CD14-positive monocyte (primary cell): ENCODE data around the gene ZNF816. TPM values are rescaled to one million over a fixed set of nuclear protein-coding genes. Genes with fewer than 3 reads are reported as not detected.
"Not testable (repeated sequence)": the region's sequence is repeated elsewhere in the genome, so short reads cannot be mapped to it uniquely, and the experiment has no call there.

Experiments used
- DNase-seq, 3 donors: peaks; one replicate each; pipeline ENCODE4 v3.0.0-alpha.2; 2011 to 2022
- H2AFZ ChIP-seq: 2 replicates; pipeline ENCODE4 v1.6.0; 2012; ENCODE audit warnings: mild to moderate bottlenecking, low read depth, low read length, inconsistent platforms; ENCODE audit not compliant: insufficient read depth, poor library complexity, severe bottlenecking
- H3K27ac ChIP-seq, 2 donors: 1 replicate in 1 of 2; 2 replicates in 1 of 2; pipeline ENCODE4 v1.5.1; 2012 to 2013; ENCODE audit warnings: low read length in 2 of 2, control low read depth in 1 of 2, inconsistent platforms in 1 of 2, low read depth in 1 of 2, mild to moderate bottlenecking in 1 of 2
- H3K27me3 ChIP-seq, 2 donors: one replicate each; pipeline versions ENCODE4 v1.6.0 to v1.6.1; 2011 to 2013; ENCODE audit warnings: low read length in 2 of 2; ENCODE audit not compliant: control insufficient read depth in 2 of 2, insufficient read depth in 2 of 2
- H3K36me3 ChIP-seq, 2 donors: replicated peaks in 1 of 2; 1 replicate in 1 of 2; 2 replicates in 1 of 2; pipeline versions ENCODE4 v1.5.1 to v1.6.1; 2012 to 2013; ENCODE audit warnings: low read length in 2 of 2, control low read depth in 1 of 2, inconsistent platforms in 1 of 2, mild to moderate bottlenecking in 1 of 2; ENCODE audit not compliant: insufficient read depth in 2 of 2, control insufficient read depth in 1 of 2
- H3K4me1 ChIP-seq, 2 donors: 1 replicate in 1 of 2; 2 replicates in 1 of 2; pipeline versions ENCODE4 v1.5.1 to v1.6.1; 2012 to 2013; ENCODE audit warnings: low read length in 2 of 2, control low read depth in 1 of 2, inconsistent platforms in 1 of 2, mild to moderate bottlenecking in 1 of 2, moderate library complexity in 1 of 2; ENCODE audit not compliant: insufficient read depth in 2 of 2, control insufficient read depth in 1 of 2
- H3K4me2 ChIP-seq: replicated peaks from 2 replicates; pipeline ENCODE3; 2012; ENCODE audit warnings: low read length, moderate library complexity, mild to moderate bottlenecking; ENCODE audit not compliant: poor library complexity, severe bottlenecking; ENCODE audit errors: extremely low read depth
- H3K4me3 ChIP-seq, 3 experiments: fragments of 200-600 bp in 1 of 3; sonication (generic) in 1 of 3; replicated peaks in 1 of 3; 1 replicate in 2 of 3; 2 replicates in 1 of 3; pipeline ENCODE4 v1.5.1; 2011 to 2013; ENCODE audit warnings: low read length in 3 of 3, mild to moderate bottlenecking in 3 of 3, control low read depth in 2 of 3, low read depth in 2 of 3, inconsistent platforms in 1 of 3, moderate library complexity in 1 of 3
- H3K79me2 ChIP-seq: 2 replicates; pipeline ENCODE4 v1.6.0; 2012; ENCODE audit warnings: mild to moderate bottlenecking, control low read depth, inconsistent platforms, low read length, moderate library complexity; ENCODE audit not compliant: insufficient read depth
- H3K9ac ChIP-seq: 2 replicates; pipeline ENCODE4 v1.6.0; 2017; ENCODE audit warnings: low read length, mild to moderate bottlenecking; ENCODE audit not compliant: insufficient read depth, poor library complexity, severe bottlenecking
- H3K9me3 ChIP-seq, 2 donors: replicated peaks in 1 of 2; 1 replicate in 1 of 2; 2 replicates in 1 of 2; pipeline versions ENCODE4 v1.5.1 to v1.6.1; 2012 to 2013; ENCODE audit warnings: low read length in 2 of 2, control low read depth in 1 of 2; ENCODE audit not compliant: control insufficient read depth in 1 of 2, insufficient read depth in 1 of 2
- H4K20me1 ChIP-seq: 2 replicates; pipeline ENCODE4 v1.6.0; 2012; ENCODE audit warnings: mild to moderate bottlenecking, low read length, control low read depth, moderate library complexity; ENCODE audit not compliant: insufficient read depth
- H3K27ac Mint-ChIP-seq, 7 donors: one replicate each; pipeline ENCODE4 v1.8.0; 2020; ENCODE audit warnings: mild to moderate bottlenecking in 7 of 7, mixed read lengths in 7 of 7, moderate library complexity in 6 of 7, inconsistent platforms in 2 of 7
- H3K27me3 Mint-ChIP-seq, 3 donors: one replicate each; pipeline ENCODE4 v1.8.0; 2021 to 2022; ENCODE audit warnings: low read depth in 3 of 3, mild to moderate bottlenecking in 3 of 3, mixed read lengths in 3 of 3, moderate library complexity in 3 of 3, inconsistent platforms in 1 of 3
- H3K36me3 Mint-ChIP-seq, 2 donors: one replicate each; pipeline ENCODE4 v1.8.0; 2020; ENCODE audit warnings: mixed read lengths in 2 of 2, inconsistent platforms in 1 of 2, mild to moderate bottlenecking in 1 of 2
- H3K4me1 Mint-ChIP-seq: one replicate; pipeline ENCODE4 v1.8.0; 2020; ENCODE audit warnings: mild to moderate bottlenecking, mixed read lengths
- H3K4me3 Mint-ChIP-seq, 2 donors: one replicate each; pipeline ENCODE4 v1.8.0; 2020; ENCODE audit warnings: mild to moderate bottlenecking in 2 of 2, mixed read lengths in 2 of 2, moderate library complexity in 1 of 2
- H3K9me3 Mint-ChIP-seq, 7 donors: one replicate each; pipeline ENCODE4 v1.8.0; 2020 to 2022; ENCODE audit warnings: mixed read lengths in 7 of 7, mild to moderate bottlenecking in 6 of 7, moderate library complexity in 6 of 7, inconsistent platforms in 2 of 7
- WGBS: methylation state at CpG from one replicate; pipeline ENCODE4 v1.1.5; 2013; ENCODE audit warnings: missing lambda C conversion rate; ENCODE audit not compliant: insufficient coverage; 5-methylcytosine and 5-hydroxymethylcytosine counted together
- intact Hi-C, 2 donors: fragments of 100-400 bp; cut with micrococcal nuclease; formaldehyde crosslinking; loops; one replicate each; pipeline versions ENCODE4 v1.15.0 to v1.15.1; 2023
- polyA plus RNA-seq, 3 donors: library from polyadenylated mRNA; depleted of rRNA in 1 of 3; unstranded in 2 of 3; stranded (reverse) in 1 of 3; fragments of 300-500 nt in 2 of 3; fragments of >200 nt in 1 of 3; fragmentation: Illumina TruSeq in 2 of 3; gene quantifications; 1 replicate in 2 of 3; 2 replicates in 1 of 3; pipeline ENCODE4 v1.2.3, GENCODE V29; 2012 to 2021
- TF ChIP-seq, protein P1 (sequence below): fragments of 200-600 bp; IDR thresholded peaks from one replicate; pipeline ENCODE4 v1.8.0; 2022; ENCODE audit warnings: antibody characterized with exemption, mild to moderate bottlenecking

The ZNF816 gene
- polyA plus RNA-seq, 3 donors, result 1.4 to 4.3 (median 2.0) TPM

DNA sequence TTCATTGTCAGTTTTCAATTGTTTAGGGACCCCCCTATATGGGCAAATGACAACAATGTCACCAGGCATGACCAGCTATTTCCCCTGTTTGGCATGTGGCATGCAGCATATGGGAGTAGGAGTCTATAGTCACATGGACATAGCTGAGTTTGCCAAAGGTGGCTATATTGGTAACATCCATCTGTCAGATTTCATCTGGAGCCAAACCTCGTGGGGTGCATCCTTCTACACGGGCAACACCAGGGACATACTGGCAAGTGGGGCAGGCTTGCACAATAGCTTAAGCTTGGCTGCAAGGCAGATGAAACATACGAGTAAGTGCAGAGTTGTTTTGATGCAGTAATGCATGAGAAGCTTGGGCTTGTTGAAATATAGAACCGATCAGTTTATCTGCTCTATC lies 24.5 kb upstream of the ZNF816 start:
- Mint-ChIP-seq H3K4me1 (peaks cover 20% of the 10 kb centered on the region), H3K9me3 (peaks cover 36 to 89% (median 71%) of the 10 kb centered on the region in 7 donors), H3K27ac (no peak overlapping the region), H3K4me3 (no peak overlapping the region), H3K36me3 (peaks cover 22 to 34% of the 10 kb centered on the region in 2 donors), H3K27me3 (peaks cover 2 to 6% (median 3%) of the 10 kb centered on the region in 3 donors)
- no peak overlapping the region for H2AFZ ChIP-seq
- H3K27ac ChIP-seq, result no peak overlapping the region
- no peaks in the 10 kb centered on the region for H3K79me2 ChIP-seq
- peaks cover 0 to under 1% of the 10 kb centered on the region in 2 donors for H3K27me3 ChIP-seq
- H3K4me3 ChIP-seq, result no peak overlapping the region
- no peak overlapping the region for H3K9ac ChIP-seq
- TF ChIP-seq, protein P1, sequence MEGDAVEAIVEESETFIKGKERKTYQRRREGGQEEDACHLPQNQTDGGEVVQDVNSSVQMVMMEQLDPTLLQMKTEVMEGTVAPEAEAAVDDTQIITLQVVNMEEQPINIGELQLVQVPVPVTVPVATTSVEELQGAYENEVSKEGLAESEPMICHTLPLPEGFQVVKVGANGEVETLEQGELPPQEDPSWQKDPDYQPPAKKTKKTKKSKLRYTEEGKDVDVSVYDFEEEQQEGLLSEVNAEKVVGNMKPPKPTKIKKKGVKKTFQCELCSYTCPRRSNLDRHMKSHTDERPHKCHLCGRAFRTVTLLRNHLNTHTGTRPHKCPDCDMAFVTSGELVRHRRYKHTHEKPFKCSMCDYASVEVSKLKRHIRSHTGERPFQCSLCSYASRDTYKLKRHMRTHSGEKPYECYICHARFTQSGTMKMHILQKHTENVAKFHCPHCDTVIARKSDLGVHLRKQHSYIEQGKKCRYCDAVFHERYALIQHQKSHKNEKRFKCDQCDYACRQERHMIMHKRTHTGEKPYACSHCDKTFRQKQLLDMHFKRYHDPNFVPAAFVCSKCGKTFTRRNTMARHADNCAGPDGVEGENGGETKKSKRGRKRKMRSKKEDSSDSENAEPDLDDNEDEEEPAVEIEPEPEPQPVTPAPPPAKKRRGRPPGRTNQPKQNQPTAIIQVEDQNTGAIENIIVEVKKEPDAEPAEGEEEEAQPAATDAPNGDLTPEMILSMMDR, result no peak
- no peak overlapping the region for H3K4me2 ChIP-seq
- intact Hi-C loops, result no loop called here
- peaks cover 7 to 25% of the 10 kb centered on the region in 2 donors for H3K4me1 ChIP-seq
- DNase-seq, result no peak
- H4K20me1 ChIP-seq, result no peaks in the 10 kb centered on the region
- H3K36me3 ChIP-seq, result peaks cover 0 to 56% of the 10 kb centered on the region in 2 donors
- peaks cover 65 to 75% of the 10 kb centered on the region in 2 donors for H3K9me3 ChIP-seq
- 100% methylated on average over 2 of the region's 4 CpGs for WGBS

DNA sequence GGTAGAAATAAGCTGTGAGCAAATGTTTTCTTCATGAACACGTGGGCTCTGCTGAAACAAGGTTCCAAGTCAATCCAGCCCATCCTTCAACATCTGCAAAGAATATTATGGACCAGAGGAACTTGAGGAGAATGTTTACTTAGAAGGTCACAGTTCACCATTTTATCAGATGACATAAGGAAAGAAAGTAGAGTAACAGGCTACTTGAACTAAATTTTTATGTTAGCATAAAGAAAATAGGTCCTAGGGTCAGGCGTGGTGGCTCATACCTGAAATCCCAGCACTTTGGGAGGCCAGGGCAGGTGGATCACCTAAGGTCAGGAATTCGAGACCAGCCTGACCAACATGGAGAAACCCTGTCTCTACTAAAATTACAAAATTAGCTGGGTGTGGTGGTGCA lies 20.5 kb upstream of the ZNF816 start:
- H4K20me1 ChIP-seq, result not testable (repeated sequence)
- peaks cover 16 to 40% of the 10 kb centered on the region in 2 donors for H3K36me3 Mint-ChIP-seq

More for the DNA sequence above, 20.5 kb upstream of the ZNF816 start:
- H3K79me2 ChIP-seq, H3K4me3 ChIP-seq, H3K4me1 ChIP-seq, H3K27me3 Mint-ChIP-seq, H3K27ac Mint-ChIP-seq, intact Hi-C loops, H2AFZ ChIP-seq, H3K9ac ChIP-seq, H3K4me3 Mint-ChIP-seq, H3K4me1 Mint-ChIP-seq, DNase-seq, H3K27ac ChIP-seq, H3K4me2 ChIP-seq, H3K27me3 ChIP-seq: not testable (repeated sequence)
- peaks cover 0 to 50% of the 10 kb centered on the region in 2 donors for H3K36me3 ChIP-seq
- peaks cover 23 to 81% (median 60%) of the 10 kb centered on the region in 7 donors for H3K9me3 Mint-ChIP-seq
- peaks cover 51 to 55% of the 10 kb centered on the region in 2 donors for H3K9me3 ChIP-seq
- WGBS, result no CpG with 5 or more reads among the region's 3 CpGs
